ENCODE measurements around the gene DNM3.

Gene DNM3

GRCh38 chr1:172125812-172126430 lies 284.6 kb downstream of the DNM3 start:
- Histone ChIP-seq H3K9ac (ENCODE audit: low read depth, low read length) (no peak overlapping the region), H3K9me3 (ENCODE audit: control insufficient read depth, insufficient read depth, low read length) (no peaks in the 10 kb centered on the region), H3K4me1 (ENCODE audit: insufficient read depth, low read length) (no peaks in the 10 kb centered on the region), H3K36me3 (ENCODE audit: insufficient read depth, low read length) (no peaks in the 10 kb centered on the region)

- H3K9ac ChIP-seq (ENCODE audit: low read depth, low read length) = no peak overlapping the region
- H3K9me3 ChIP-seq (ENCODE audit: control insufficient read depth, insufficient read depth, low read length) = no peaks in the 10 kb centered on the region
- H3K36me3 ChIP-seq (ENCODE audit: insufficient read depth, low read length) = no peaks in the 10 kb centered on the region
- H3K4me1 ChIP-seq (ENCODE audit: insufficient read depth, low read length) = no peaks in the 10 kb centered on the region
These were observed 291.5 kb downstream of the DNM3 start for GRCh38 chr1:172132836-172133235.

DNA sequence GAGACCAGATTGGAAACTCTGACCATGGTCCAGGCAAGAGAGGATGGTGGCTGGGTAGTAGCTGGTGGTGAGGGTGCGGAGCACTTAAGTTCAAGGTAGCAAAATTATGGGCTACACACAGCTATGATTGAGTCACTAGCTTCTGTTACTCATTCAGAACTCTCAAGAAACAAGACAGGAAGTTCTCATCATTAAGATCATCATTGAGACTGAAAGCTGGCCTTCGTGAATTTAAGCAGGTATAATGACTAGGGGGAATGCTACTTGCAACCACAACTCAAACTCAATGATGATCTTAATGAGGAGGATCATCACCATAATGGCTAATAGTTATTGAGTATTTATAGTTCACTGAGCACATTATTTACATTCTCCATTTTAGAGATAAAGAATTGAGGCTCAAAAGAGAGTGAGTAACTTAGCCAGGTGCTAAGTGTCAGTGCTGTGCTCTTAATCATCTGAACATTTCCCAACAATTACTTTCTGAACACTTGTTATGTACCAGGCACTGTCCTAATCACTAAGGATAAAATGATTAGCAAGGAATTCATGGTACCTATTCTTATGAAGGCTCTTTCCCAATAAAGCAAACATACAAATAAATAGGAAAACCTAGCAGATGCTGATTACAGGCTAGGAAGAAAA lies 292.9 kb downstream of the DNM3 start:
- Histone ChIP-seq H3K4me1 (ENCODE audit: insufficient read depth, low read length) (no peaks in the 10 kb centered on the region), H3K36me3 (ENCODE audit: insufficient read depth, low read length) (no peaks in the 10 kb centered on the region), H3K9me3 (ENCODE audit: control insufficient read depth, insufficient read depth, low read length) (no peaks in the 10 kb centered on the region), H3K9ac (ENCODE audit: low read depth, low read length) (no peak overlapping the region)

DNA sequence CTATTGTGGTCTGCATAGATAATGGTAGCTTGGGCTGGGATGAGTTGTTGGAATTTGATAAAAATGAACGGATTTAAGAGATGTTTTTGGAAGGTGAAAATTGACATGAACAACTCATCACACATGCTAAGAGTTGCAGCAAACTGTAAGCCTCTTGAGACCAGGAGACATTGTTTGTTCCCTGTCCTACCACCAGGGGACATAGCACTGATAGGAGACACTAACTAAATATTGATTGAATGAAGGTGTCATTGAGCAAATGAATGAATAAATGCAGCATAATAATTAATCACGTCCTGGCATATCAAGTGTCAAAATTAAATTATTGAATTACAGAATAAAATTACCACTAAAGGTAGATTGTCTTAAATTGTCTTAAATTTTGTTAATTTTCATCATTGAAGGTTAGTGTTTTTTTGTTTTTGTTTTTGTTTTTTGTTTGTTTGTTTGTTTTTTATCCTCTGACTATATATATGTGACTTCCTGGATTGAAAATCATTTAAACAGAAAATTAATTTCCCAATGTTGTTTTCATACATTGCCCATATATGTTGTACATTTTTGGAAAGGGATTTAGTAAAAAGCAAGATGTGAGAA lies 293.9 kb downstream of the DNM3 start:
- H3K4me1 ChIP-seq (ENCODE audit: insufficient read depth, low read length) = no peaks in the 10 kb centered on the region
- no peak overlapping the region for H3K9ac ChIP-seq (ENCODE audit: low read depth, low read length)

DNA sequence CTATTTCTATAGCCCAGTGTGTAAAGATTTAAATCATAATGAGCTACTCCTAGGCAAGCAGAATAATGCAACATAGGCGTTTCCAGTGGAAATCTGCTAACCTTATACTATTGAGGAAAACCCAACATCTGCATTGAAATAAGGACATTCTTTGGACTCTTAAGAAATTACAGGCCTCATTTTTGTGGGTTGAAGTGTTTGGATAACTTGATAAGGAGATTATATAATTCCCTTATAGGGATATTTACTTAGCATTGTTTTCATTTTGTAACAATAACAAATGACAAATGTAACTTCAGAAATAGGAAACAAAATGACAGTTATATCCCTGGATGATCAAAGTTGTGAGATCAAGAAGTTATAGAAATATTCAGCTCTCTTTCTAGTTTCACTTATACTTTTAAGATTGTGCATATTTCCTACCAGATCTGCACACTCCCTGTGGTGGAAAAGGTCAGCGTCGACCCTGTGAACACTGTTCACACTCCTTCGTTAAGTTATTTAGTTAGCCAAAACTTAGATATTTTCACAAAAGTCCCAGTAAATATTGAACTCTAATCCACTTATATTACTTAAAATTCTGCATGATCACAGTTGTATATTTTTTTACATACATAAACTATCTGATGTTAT lies 294.8 kb downstream of the DNM3 start:
- H3K9ac ChIP-seq (ENCODE audit: low read depth, low read length) = no peak overlapping the region
- no peaks in the 10 kb centered on the region for H3K36me3 ChIP-seq (ENCODE audit: insufficient read depth, low read length)
- no peaks in the 10 kb centered on the region for H3K4me1 ChIP-seq (ENCODE audit: insufficient read depth, low read length)
- H3K9me3 ChIP-seq (ENCODE audit: control insufficient read depth, insufficient read depth, low read length) = no peaks in the 10 kb centered on the region

More for the DNA sequence above, 293.9 kb downstream of the DNM3 start:
- no peaks in the 10 kb centered on the region for H3K36me3 ChIP-seq (ENCODE audit: insufficient read depth, low read length)
- H3K9me3 ChIP-seq (ENCODE audit: control insufficient read depth, insufficient read depth, low read length) = no peaks in the 10 kb centered on the region

DNA sequence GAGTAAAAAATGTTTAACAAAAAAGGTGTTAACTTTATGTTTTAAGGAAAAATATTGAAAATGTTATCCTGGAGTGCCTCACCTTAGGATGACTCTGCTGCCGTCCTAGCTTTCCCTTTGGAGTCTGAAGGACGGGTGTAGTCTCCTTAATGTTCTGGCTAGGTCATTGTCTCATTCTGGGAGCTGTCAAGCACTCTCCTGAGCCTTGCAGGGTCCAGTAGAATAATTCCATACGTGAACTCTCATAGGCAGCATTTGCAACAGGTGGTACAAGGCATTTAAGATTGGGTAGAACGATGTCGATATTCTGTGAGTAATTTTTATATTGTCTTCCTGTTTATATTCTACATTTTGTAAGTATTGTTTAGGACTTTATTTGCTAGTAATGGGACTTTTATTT lies 295.6 kb downstream of the DNM3 start:
- no peak overlapping the region for H3K9ac ChIP-seq (ENCODE audit: low read depth, low read length)
- H3K36me3 ChIP-seq (ENCODE audit: insufficient read depth, low read length) = no peaks in the 10 kb centered on the region
- no peaks in the 10 kb centered on the region for H3K4me1 ChIP-seq (ENCODE audit: insufficient read depth, low read length)
- H3K9me3 ChIP-seq (ENCODE audit: control insufficient read depth, insufficient read depth, low read length) = no peaks in the 10 kb centered on the region

GRCh38 chr1:172137703-172138454 lies 296.6 kb downstream of the DNM3 start:
- H3K9me3 ChIP-seq (ENCODE audit: control insufficient read depth, insufficient read depth, low read length) = no peaks in the 10 kb centered on the region
- no peaks in the 10 kb centered on the region for H3K4me1 ChIP-seq (ENCODE audit: insufficient read depth, low read length)
- H3K36me3 ChIP-seq (ENCODE audit: insufficient read depth, low read length) = no peaks in the 10 kb centered on the region
- H3K9ac ChIP-seq (ENCODE audit: low read depth, low read length) = no peak overlapping the region

DNA sequence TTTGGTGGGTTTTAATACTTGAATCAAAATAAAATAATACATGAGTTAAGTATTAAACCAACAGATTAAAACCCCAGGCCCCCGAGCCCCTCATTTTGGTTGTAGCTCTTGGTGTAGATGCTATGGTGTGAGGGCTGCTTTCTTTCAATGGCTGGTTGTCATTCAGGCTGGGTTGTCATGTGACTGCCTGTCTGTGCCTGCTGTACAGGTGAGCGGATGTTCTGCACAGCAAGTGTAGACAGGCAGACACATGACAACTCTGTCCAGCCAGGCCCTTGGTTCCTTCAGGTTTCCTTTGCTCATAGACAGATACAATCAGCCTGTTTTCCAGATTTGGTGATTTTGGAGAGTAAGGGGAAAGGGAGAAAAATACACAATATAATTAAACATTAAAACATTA lies 297.3 kb downstream of the DNM3 start:
- H3K9ac ChIP-seq (ENCODE audit: low read depth, low read length) = no peak overlapping the region
- H3K36me3 ChIP-seq (ENCODE audit: insufficient read depth, low read length) = no peaks in the 10 kb centered on the region
- H3K9me3 ChIP-seq (ENCODE audit: control insufficient read depth, insufficient read depth, low read length) = no peaks in the 10 kb centered on the region
- H3K4me1 ChIP-seq (ENCODE audit: insufficient read depth, low read length) = no peaks in the 10 kb centered on the region

DNA sequence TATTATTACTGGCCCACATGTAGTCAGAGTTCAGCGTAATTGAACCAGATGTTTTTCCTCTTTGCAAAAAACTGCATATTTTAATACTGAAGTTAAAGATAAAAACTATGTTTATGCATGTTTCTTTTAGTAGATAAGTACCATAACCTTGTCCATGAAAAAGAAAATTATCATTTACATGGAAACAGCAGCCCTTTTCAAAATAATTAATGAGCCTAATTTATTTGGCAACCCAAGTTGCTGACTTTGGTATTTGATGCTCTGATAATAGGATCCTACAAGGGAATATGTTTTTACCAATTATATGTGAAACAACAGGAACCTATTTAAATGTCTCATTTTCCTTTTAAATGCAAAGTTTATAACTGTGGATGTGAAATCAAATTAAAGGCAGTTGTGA lies 297.9 kb downstream of the DNM3 start:
- Histone ChIP-seq H3K4me1 (ENCODE audit: insufficient read depth, low read length) (0 out of 2 replicates have a peak, but pooled peaks cover 1% of the 10 kb centered on the region), H3K9me3 (ENCODE audit: control insufficient read depth, insufficient read depth, low read length) (no peaks in the 10 kb centered on the region), H3K36me3 (ENCODE audit: insufficient read depth, low read length) (no peaks in the 10 kb centered on the region), H3K9ac (ENCODE audit: low read depth, low read length) (no peak overlapping the region)

- H3K36me3 ChIP-seq (ENCODE audit: insufficient read depth, low read length) = no peaks in the 10 kb centered on the region
- H3K9ac ChIP-seq (ENCODE audit: low read depth, low read length) = no peak overlapping the region
- no peaks in the 10 kb centered on the region for H3K9me3 ChIP-seq (ENCODE audit: control insufficient read depth, insufficient read depth, low read length)
- 0 out of 2 replicates have a peak, but pooled peaks cover 6% of the 10 kb centered on the region for H3K4me1 ChIP-seq (ENCODE audit: insufficient read depth, low read length)
These were observed 298.8 kb downstream of the DNM3 start for GRCh38 chr1:172140072-172140471.

DNA sequence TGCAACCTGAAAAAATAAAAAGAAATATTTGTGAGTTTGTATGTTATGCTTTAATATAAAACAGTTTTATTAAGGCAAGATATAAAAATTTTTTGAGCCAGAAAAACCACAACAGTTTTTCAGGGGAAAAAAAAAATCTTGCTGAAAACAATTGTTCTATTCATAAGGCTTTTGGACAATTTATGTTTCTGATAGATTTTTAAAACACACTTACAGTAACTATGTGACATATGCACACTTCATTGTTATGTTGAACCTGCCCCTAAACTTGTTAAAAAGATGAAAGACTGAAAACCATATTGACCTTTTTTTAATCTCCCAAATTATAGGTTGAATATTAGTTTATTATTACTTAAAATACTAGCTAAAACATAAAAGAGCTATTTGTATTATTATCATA lies 299.3 kb downstream of the DNM3 start:
- no peaks in the 10 kb centered on the region for H3K9me3 ChIP-seq (ENCODE audit: control insufficient read depth, insufficient read depth, low read length)
- H3K9ac ChIP-seq (ENCODE audit: low read depth, low read length) = no peak overlapping the region
- H3K4me1 ChIP-seq (ENCODE audit: insufficient read depth, low read length) = 0 out of 2 replicates have a peak, but pooled peaks cover 7% of the 10 kb centered on the region
- no peaks in the 10 kb centered on the region for H3K36me3 ChIP-seq (ENCODE audit: insufficient read depth, low read length)

DNA sequence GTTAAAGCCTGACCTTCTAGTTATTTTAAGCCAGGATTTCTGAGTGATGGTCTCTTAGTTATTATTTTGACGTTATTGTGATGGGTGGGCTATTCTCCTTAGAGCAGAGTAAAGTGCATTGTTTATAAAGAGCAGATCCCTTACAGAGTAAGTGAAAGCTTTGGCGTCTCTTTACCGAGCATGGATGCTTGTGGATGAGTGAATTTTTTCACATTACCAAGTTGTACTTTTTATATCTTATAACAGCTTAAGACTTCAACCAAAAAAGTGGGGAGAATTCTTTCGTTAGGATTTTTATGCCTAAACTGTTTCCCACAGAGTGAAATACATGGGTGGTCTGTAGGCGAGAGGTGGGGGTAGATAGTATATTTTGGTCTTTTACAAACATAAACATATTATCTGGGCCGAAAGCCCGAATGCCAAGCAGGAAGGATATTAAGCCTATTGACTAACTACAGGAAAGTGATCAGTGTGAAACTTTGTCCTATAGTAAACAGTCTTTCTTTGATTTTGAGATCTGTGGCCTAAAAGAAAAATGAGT lies 300.1 kb downstream of the DNM3 start:
- Histone ChIP-seq H3K9ac (ENCODE audit: low read depth, low read length) (no peak overlapping the region), H3K9me3 (ENCODE audit: control insufficient read depth, insufficient read depth, low read length) (no peaks in the 10 kb centered on the region), H3K4me1 (ENCODE audit: insufficient read depth, low read length) (peaks cover 14% of the 10 kb centered on the region; the same call in 1 of the 2 replicates), H3K36me3 (ENCODE audit: insufficient read depth, low read length) (no peaks in the 10 kb centered on the region)

GRCh38 chr1:172142324-172142723 lies 301.0 kb downstream of the DNM3 start:
- peaks cover 14% of the 10 kb centered on the region; the same call in 1 of the 2 replicates for H3K4me1 ChIP-seq (ENCODE audit: insufficient read depth, low read length)
- H3K9me3 ChIP-seq (ENCODE audit: control insufficient read depth, insufficient read depth, low read length) = no peaks in the 10 kb centered on the region
- H3K36me3 ChIP-seq (ENCODE audit: insufficient read depth, low read length) = no peaks in the 10 kb centered on the region
- no peak overlapping the region for H3K9ac ChIP-seq (ENCODE audit: low read depth, low read length)

All from ES-I3 (cell line).